Activated CD4-positive, alpha-beta T cell treated with anti-CD3 and anti-CD28 coated beads, Interleukin-2, Interleukin-4, amounts not matched to agents 100 ng/mL and 50 ng/mL, durations not matched to agents 16 hours and 8 hours (primary cell): Measurements from ENCODE around the gene LDLRAD2.
"Not testable (repeated sequence)": the region's sequence is repeated elsewhere in the genome, so short reads cannot be mapped to it uniquely, and the experiment has no call there.

Source experiments
- DNase-seq: peaks from one replicate; pipeline ENCODE4 v3.0.0-alpha.2; 2020; ENCODE audit warnings: low spot score

The LDLRAD2 gene

GRCh38 chr1:21783679-21784603, 28.1 kb upstream of the LDLRAD2 start:
- DNase-seq = no peak

DNA sequence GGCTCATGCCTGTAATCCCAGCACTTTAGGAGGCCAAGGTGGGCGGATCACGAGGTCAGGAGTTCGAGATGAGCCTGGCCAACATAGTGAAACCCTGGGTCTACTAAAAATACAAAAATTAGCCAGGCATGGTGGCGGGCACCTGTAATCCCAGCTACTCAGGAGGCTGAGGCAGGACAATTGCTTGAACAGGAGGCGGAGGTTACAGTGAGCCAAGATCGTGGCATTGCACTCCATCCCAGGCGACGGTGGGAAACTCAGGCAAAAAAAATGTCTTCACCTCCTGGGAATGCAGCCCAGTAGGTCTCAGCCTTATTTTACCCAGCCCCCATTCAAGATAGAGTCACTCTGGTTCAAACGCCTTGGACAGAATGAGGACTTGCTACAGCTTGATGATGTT, 26.3 kb upstream of the LDLRAD2 start:
- not testable (repeated sequence) for DNase-seq

DNA sequence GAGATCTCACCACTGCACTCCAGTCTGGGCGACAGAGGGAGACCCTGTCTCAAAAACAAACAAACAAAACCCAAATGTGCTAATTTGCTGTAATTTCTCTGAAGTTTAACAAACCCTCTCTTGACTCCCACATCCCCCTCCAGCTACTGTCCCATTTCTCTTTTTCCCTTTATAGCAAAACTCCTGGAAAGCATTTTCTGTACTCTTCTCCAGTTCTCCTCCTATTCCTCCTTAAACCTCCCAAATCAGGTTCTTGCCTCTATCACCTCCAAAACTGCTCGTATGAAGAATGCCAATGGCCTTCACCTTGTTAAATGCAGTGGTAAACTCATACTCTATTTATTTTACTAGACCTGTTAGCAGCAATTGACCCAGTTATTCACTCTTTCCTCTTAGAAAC, 25.4 kb upstream of the LDLRAD2 start:
- DNase-seq = no peak

GRCh38 chr1:21793104-21793503, 19.0 kb upstream of the LDLRAD2 start:
- no peak for DNase-seq

DNA sequence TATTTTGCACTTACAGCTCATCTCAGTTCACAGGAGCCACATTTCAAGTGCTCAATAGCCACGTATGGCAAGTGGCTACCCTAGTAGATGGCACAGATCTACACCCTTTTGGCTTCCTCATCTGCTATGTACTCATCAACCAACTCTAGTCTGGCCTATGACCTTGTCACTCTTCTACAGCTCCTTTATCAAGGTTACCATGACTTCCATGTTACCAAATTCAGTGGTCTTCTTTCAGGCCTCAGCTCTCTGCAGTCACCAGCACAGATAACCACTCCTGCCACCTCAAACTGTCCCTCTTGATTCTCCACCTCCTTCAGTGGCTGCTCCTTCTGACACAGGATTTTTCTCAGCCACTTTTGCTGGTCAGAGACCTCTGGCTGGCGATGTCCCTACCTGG, 17.4 kb upstream of the LDLRAD2 start:
- no peak for DNase-seq

DNA sequence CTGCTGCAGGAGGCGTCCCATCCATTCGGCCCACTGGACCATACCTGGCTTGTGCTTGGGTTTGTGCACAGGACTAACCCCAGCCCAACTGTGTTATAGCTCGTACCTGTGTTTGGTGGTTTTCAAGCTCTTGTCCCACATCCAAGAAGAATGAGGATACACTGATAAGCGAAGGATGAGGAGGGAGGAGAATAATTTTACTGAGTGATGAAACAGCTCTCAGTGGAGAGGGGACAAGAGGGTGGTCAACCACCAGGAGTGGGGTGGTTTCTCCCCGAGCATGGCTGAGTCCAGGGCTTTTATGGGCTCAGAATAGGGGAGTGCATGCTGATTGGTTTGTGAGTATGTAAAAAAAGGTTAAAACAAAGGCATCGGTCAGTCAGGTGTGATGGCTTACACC, 17.0 kb upstream of the LDLRAD2 start:
- DNase-seq = no peak

- no peak for DNase-seq
Measured at GRCh38 chr1:21799730-21800129, 12.3 kb upstream of the LDLRAD2 start.

- no peak for DNase-seq
Measured at GRCh38 chr1:21801100-21801499, 11.0 kb upstream of the LDLRAD2 start.

- DNase-seq = no peak
Measured at GRCh38 chr1:21804536-21804935, 7.5 kb upstream of the LDLRAD2 start.

GRCh38 chr1:21813542-21813941, 1.5 kb downstream of the LDLRAD2 start:
- no peak for DNase-seq

DNA sequence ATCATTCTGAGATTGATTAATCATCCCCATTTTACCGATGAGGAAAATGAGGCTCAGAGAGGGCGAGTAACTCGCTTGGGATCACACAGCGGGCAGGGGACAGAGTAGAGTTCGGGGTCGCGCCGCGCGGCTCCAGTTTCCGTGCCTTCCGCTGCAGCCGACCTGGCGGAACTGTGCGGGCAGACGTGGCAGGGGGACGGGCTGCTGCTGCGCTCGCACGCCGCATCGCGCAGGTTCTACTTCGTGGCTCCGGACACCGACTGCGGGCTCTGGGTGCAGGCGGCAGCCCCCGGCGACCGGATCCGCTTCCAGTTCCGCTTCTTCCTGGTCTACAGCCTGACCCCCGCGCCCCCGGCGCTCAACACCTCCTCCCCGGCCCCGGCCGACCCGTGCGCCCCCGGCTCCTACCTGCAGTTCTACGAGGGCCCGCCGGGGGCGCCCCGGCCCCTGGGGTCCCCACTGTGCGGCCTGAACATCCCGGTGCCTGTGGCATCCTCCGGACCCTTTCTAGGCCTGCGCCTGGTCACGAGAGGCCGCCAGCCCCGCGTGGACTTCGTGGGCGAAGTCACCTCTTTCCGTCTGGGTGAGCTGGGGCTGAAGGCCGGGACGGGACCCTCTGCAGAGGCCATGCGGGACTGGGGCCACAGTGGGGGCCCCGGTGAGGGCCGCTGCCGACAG, 2.3 kb downstream of the LDLRAD2 start:
- peak; percentile 6 for DNase-seq

GRCh38 chr1:21814981-21815582, 3.0 kb downstream of the LDLRAD2 start:
- DNase-seq = no peak

- no peak for DNase-seq
Measured at GRCh38 chr1:21815724-21816321, 3.8 kb downstream of the LDLRAD2 start.

DNA sequence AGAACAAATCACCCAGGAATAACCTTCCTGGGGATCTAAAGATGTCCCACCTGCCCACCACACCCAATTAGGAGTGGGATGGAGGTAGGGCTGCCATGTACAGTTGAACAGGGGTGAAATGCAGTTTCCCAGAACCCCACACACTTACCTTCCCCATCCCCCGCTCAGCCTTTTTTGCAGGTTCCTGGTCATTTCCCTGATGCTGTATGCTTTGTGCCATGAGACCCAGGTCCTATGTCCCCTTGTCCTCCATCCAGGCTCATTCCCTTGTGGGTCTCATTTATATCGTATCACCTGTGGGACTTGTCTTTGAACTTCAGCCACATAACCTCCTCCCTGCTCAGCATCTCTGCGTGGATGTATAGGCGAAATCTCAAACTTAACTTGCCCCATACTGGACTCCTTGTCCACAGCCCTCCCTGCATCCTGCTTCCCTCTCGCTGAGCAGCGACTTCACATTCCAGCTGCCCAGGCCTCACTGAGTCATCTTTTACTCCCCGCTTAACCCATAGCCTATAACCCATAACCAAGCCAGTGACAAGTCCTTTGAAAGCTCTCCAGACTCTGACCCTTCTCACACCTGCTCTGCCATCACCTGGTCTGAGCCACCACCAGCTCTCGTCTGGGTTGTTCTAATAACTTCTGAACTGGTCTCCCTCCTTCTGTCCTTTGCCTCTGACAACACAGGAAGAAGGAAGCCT, 4.7 kb downstream of the LDLRAD2 start:
- no peak for DNase-seq

GRCh38 chr1:21818656-21819055, 6.6 kb downstream of the LDLRAD2 start:
- DNase-seq = peak; percentile 40

GRCh38 chr1:21820597-21821232, 8.7 kb downstream of the LDLRAD2 start:
- no peak for DNase-seq

DNA sequence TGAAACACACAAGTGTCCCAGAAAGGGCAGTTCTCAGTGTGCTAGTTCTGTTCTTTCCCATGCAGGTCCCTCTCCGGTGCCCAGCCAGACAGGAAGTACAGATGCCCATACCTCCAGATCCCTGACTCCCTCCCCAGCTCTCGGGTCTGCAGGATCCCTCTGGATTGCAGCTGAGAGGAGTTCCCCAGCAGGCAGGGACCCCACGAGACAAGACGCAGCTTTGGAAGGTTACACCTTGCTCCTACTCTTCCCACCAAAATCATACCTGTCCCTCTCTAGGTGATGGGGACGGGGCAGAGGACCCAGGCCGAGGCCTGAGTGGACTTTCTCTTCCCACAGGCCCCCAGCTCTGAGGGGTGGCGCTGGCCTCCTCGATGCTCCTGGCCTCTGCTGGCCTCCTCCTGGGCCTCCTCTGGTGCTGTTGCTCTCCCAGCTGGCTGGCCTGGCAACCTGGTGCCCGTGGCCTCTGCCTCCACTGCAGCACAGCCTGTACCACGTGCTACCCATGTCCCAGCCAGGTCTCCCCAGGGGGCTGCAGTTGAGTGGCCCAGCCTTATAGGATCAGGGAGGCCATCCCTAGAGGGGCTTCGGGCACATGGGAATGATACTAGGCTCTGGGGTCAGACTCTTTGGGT, 9.4 kb downstream of the LDLRAD2 start:
- no peak for DNase-seq

DNA sequence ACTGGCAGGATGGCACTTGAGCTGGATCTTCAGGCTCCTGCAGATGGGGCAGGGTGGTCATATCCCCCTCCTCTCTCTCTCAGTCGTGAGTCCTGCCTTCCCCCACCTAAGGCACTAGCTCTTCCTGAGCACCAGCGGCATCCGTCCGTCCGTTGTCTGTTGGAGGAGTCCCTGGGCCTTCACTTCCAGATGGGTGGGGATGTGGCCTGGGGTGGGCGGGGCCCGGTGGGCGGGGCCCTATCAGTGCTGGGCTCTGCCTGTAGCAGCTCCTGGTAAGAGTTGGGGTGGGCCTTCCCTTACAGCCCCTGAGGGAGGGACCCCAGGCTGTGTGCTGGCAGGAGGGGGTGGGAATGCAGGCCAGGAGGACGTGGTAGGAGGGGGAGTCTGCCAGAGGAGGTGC, 10.3 kb downstream of the LDLRAD2 start:
- DNase-seq = no peak

- no peak for DNase-seq
Measured at GRCh38 chr1:21823206-21823979, 11.3 kb downstream of the LDLRAD2 start.
